ENCODE results near the gene DHRS7B.

DHRS7B gene

GRCh38 chr17:21090902-21091618 is 35.7 kb upstream of the DHRS7B start:
- Histone ChIP-seq H3K27me3 (ENCODE audit: control insufficient read depth, insufficient read depth, low read length) (no peaks in the 10 kb centered on the region), H3K9me3 (ENCODE audit: control insufficient read depth, low read length) (no peaks in the 10 kb centered on the region), H3K9ac (no peak overlapping the region), H3K4me3 (ENCODE audit: low read depth, low read length) (no peak overlapping the region), H3K79me2 (no peaks in the 10 kb centered on the region), H3K4me2 (ENCODE audit: low read length) (no peak overlapping the region), H3K36me3 (ENCODE audit: control insufficient read depth, insufficient read depth, low read length) (no peaks in the 10 kb centered on the region), H2AFZ (no peak overlapping the region), H3K27ac (no peak overlapping the region), H3K4me1 (no peaks in the 10 kb centered on the region)
- TF ChIP-seq CTCF (IDR thresholded peaks at IDR 0.05) = no peak

DNA sequence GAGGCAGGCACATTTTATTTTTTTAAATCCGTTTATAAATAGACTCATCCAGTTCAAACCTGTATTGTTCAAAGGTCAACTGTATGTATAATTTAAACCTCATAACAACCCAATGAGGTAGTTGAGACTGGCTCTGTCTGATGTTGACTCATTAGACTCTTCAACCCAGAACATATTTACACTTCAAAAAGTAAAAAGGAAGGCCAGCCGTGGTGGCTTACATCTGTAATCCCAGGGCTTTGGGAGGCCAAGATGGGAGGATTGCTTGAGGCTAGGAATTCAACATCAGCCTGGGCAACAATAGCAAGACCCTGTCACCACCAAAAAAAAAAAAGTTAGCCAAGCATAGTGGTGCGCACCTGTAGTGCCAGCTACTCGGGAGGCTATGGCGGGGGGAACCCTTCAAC is 32.5 kb upstream of the DHRS7B start:
- Histone ChIP-seq H3K9me3 (ENCODE audit: control insufficient read depth, low read length) (no peaks in the 10 kb centered on the region), H3K36me3 (ENCODE audit: control insufficient read depth, insufficient read depth, low read length) (no peaks in the 10 kb centered on the region), H3K27ac (no peak overlapping the region), H2AFZ (no peak overlapping the region), H3K4me1 (no peaks in the 10 kb centered on the region), H3K4me3 (ENCODE audit: low read depth, low read length) (no peak overlapping the region), H3K27me3 (ENCODE audit: control insufficient read depth, insufficient read depth, low read length) (no peaks in the 10 kb centered on the region), H3K79me2 (no peaks in the 10 kb centered on the region), H3K4me2 (ENCODE audit: low read length) (no peak overlapping the region), H3K9ac (no peak overlapping the region)
- TF ChIP-seq CTCF (IDR thresholded peaks at IDR 0.05) = no peak

- Histone ChIP-seq H3K36me3 (ENCODE audit: control insufficient read depth, insufficient read depth, low read length) (no peaks in the 10 kb centered on the region), H3K4me1 (no peaks in the 10 kb centered on the region), H2AFZ (no peak overlapping the region), H3K4me3 (ENCODE audit: low read depth, low read length) (no peak overlapping the region), H3K27me3 (ENCODE audit: control insufficient read depth, insufficient read depth, low read length) (no peaks in the 10 kb centered on the region), H3K27ac (no peak overlapping the region), H3K79me2 (no peaks in the 10 kb centered on the region), H3K9ac (no peak overlapping the region), H3K4me2 (ENCODE audit: low read length) (no peak overlapping the region), H3K9me3 (ENCODE audit: control insufficient read depth, low read length) (no peaks in the 10 kb centered on the region)
- no peak for TF ChIP-seq CTCF (IDR thresholded peaks at IDR 0.05)
Observed at GRCh38 chr17:21095735-21096134, 31.0 kb upstream of the DHRS7B start.

GRCh38 chr17:21096874-21097273 is 29.9 kb upstream of the DHRS7B start:
- TF ChIP-seq CTCF (IDR thresholded peaks at IDR 0.05) = no peak
- Histone ChIP-seq H3K36me3 (ENCODE audit: control insufficient read depth, insufficient read depth, low read length) (no peaks in the 10 kb centered on the region), H2AFZ (no peak overlapping the region), H3K9ac (no peak overlapping the region), H3K4me1 (no peaks in the 10 kb centered on the region), H3K4me2 (ENCODE audit: low read length) (no peak overlapping the region), H3K27me3 (ENCODE audit: control insufficient read depth, insufficient read depth, low read length) (no peaks in the 10 kb centered on the region), H3K27ac (no peak overlapping the region), H3K9me3 (ENCODE audit: control insufficient read depth, low read length) (no peaks in the 10 kb centered on the region), H3K4me3 (ENCODE audit: low read depth, low read length) (no peak overlapping the region), H3K79me2 (no peaks in the 10 kb centered on the region)

All from parathyroid adenoma (tissue), 2 donors.